Fibroblast of villous mesenchyme (primary cell): ENCODE data around the gene ZNF414. TPM values are rescaled to one million over a fixed set of nuclear protein-coding genes. Genes with fewer than 3 reads are reported as not detected.

Experiments used
- DNase-seq: peaks from one replicate; pipeline ENCODE4 v3.0.0-alpha.2; 2010; ENCODE audit warnings: low read depth
- H3K4me3 ChIP-seq: 2 replicates; pipeline ENCODE4 v1.5.1; 2011; ENCODE audit warnings: low read depth, mild to moderate bottlenecking, low read length
- total RNA-seq: library from RNA; depleted of rRNA; stranded (reverse); fragments of >200 nt; gene quantifications from 2 replicates; pipeline ENCODE4 v1.2.3, GENCODE V29; 2012
- TF ChIP-seq, protein P1 (sequence below): IDR thresholded peaks from 2 replicates; pipeline ENCODE4 v1.5.1; 2012; ENCODE audit warnings: low read depth, mild to moderate bottlenecking, low read length; ENCODE audit not compliant: insufficient read depth

ZNF414 gene
- total RNA-seq, 1 donor: 5.2 TPM

GRCh38 chr19:8491574-8491973 is 22.4 kb downstream of the ZNF414 start:
- no peak for DNase-seq
- H3K4me3 ChIP-seq: no peak overlapping the region

GRCh38 chr19:8490873-8491272 is 23.1 kb downstream of the ZNF414 start:
- no peak overlapping the region for H3K4me3 ChIP-seq
- TF ChIP-seq, protein P1, sequence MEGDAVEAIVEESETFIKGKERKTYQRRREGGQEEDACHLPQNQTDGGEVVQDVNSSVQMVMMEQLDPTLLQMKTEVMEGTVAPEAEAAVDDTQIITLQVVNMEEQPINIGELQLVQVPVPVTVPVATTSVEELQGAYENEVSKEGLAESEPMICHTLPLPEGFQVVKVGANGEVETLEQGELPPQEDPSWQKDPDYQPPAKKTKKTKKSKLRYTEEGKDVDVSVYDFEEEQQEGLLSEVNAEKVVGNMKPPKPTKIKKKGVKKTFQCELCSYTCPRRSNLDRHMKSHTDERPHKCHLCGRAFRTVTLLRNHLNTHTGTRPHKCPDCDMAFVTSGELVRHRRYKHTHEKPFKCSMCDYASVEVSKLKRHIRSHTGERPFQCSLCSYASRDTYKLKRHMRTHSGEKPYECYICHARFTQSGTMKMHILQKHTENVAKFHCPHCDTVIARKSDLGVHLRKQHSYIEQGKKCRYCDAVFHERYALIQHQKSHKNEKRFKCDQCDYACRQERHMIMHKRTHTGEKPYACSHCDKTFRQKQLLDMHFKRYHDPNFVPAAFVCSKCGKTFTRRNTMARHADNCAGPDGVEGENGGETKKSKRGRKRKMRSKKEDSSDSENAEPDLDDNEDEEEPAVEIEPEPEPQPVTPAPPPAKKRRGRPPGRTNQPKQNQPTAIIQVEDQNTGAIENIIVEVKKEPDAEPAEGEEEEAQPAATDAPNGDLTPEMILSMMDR: no peak
- DNase-seq: no peak

More at GRCh38 chr19:8491574-8491973, 22.4 kb downstream of the ZNF414 start:
- TF ChIP-seq, protein P1: no peak

GRCh38 chr19:8490395-8490760 is 23.6 kb downstream of the ZNF414 start:
- TF ChIP-seq, protein P1: no peak
- no peak for DNase-seq
- no peak overlapping the region for H3K4me3 ChIP-seq

DNA sequence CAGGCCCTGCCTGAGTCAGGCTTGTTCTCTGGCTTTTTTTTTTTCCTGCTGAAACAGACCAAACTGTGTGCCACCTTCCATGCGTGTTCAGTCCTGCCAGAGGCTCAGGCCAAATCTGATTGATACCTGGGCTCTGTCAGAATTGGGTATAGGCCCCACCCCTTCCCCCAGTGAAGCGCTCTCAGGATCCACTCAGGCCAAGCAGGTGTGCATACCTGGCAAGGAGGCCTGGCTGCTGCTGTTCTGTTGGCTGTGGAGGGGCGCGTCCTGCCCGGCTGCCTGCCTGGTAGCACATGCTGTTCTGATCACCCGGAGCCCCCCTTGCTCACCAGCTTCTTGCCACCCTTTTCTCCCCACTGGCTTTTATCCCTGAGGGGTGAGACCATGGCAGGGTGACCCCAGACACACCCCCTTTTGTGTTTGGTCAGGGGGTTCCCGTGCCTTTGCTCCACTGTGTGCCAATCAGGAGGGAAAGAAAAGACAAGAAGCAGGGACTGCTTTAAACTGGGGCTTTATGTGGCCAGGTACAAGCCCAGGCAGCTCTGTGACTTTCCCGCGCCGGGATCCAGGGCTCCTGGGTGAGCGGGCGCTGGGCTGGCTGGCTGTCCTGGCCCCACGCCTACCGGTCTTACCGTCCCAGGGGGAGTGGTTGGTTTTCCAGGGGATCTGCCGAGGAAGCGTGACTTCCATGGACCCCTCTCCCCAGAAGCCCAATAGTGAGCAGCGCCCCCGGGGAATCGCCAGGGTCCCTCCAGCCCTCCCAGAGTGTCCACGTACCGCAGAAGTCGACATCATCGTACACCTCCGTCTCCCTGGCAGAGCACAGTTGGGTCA is 24.2 kb downstream of the ZNF414 start:
- TF ChIP-seq, protein P1: no peak
- no peak overlapping the region for H3K4me3 ChIP-seq
- no peak for DNase-seq

- H3K4me3 ChIP-seq: no peak overlapping the region
- TF ChIP-seq, protein P1: no peak
- DNase-seq: no peak
Observed at GRCh38 chr19:8488365-8488764, 25.6 kb downstream of the ZNF414 start.

GRCh38 chr19:8487137-8487851 is 26.7 kb downstream of the ZNF414 start:
- TF ChIP-seq, protein P1: no peak
- no peak for DNase-seq
- H3K4me3 ChIP-seq: no peak overlapping the region
